Measurements from ENCODE around the gene KANSL1L.

- TF ChIP-seq CTCF (IDR thresholded peaks at IDR 0.05; ENCODE audit: low read depth, low read length, poor library complexity, severe bottlenecking), result no peak
- no peak for TF ChIP-seq EZH2phosphoT487 (IDR thresholded peaks at IDR 0.05; ENCODE audit: borderline replicate concordance, low read length)
These were observed 177.2 kb downstream of the KANSL1L start for GRCh38 chr2:209993968-209994367.
